CD4-positive, alpha-beta memory T cell (primary cell): Measurements from ENCODE around the gene NARS2. TPM values are rescaled to one million over a fixed set of nuclear protein-coding genes. Genes with fewer than 3 reads are reported as not detected.

Source experiments
- CTCF ChIA-PET: fragments of 350-600 bp; sonication (Branson Sonifier 250); formaldehyde crosslinking; loops from one replicate; lab custom pipeline; 2021; ENCODE audit warnings: inconsistent platforms; ENCODE audit not compliant: partially characterized antibody; lab: Charles Lee
- POLR2A ChIA-PET: fragments of 350-600 bp; sonication (Branson Sonifier 250); formaldehyde crosslinking; loops from one replicate; lab custom pipeline; 2021; ENCODE audit not compliant: partially characterized antibody; lab: Charles Lee
- DNase-seq, 5 donors: peaks; one replicate each; pipeline versions ENCODE4 v3.0.0 to v3.0.0-alpha.2; 2020 to 2022; ENCODE audit warnings: mixed read lengths in 1 of 5
- H3K27ac ChIP-seq: one replicate; pipeline ENCODE4 v1.7.0; 2013; ENCODE audit warnings: low read depth, low read length
- H3K27me3 ChIP-seq: 2 replicates; pipeline ENCODE4 v1.7.0; 2013; ENCODE audit warnings: mild to moderate bottlenecking, low read length, moderate library complexity; ENCODE audit not compliant: insufficient read depth
- H3K36me3 ChIP-seq: 2 replicates; pipeline ENCODE4 v1.7.0; 2013; ENCODE audit warnings: mild to moderate bottlenecking, low read length, moderate library complexity; ENCODE audit not compliant: insufficient read depth
- H3K4me1 ChIP-seq: 2 replicates; pipeline ENCODE4 v1.7.0; 2013; ENCODE audit warnings: mild to moderate bottlenecking, low read length, moderate library complexity; ENCODE audit not compliant: insufficient read depth
- H3K4me3 ChIP-seq, 2 donors: one replicate each; pipeline ENCODE4 v1.7.0; 2013; ENCODE audit warnings: low read length in 2 of 2, mild to moderate bottlenecking in 1 of 2
- H3K9me3 ChIP-seq, 2 donors: one replicate each; pipeline ENCODE4 v1.7.0; 2013; ENCODE audit warnings: low read length in 2 of 2, control low read depth in 1 of 2; ENCODE audit not compliant: control insufficient read depth in 1 of 2
- H3K27ac Mint-ChIP-seq, 7 donors: one replicate each; pipeline ENCODE4 v1.8.0; 2020 to 2021; ENCODE audit warnings: mixed read lengths in 7 of 7, mild to moderate bottlenecking in 6 of 7, inconsistent platforms in 3 of 7, moderate library complexity in 3 of 7
- H3K27me3 Mint-ChIP-seq, 2 donors: one replicate each; pipeline ENCODE4 v1.8.0; 2020 to 2021; ENCODE audit warnings: mixed read lengths in 2 of 2
- H3K36me3 Mint-ChIP-seq, 2 donors: one replicate each; pipeline ENCODE4 v1.8.0; 2020 to 2021; ENCODE audit warnings: mixed read lengths in 2 of 2, inconsistent platforms in 1 of 2, mild to moderate bottlenecking in 1 of 2
- H3K4me1 Mint-ChIP-seq, 4 donors: one replicate each; pipeline ENCODE4 v1.8.0; 2020 to 2021; ENCODE audit warnings: mixed read lengths in 4 of 4, mild to moderate bottlenecking in 1 of 4
- H3K4me3 Mint-ChIP-seq, 8 donors: one replicate each; pipeline ENCODE4 v1.8.0; 2020 to 2021; ENCODE audit warnings: mixed read lengths in 8 of 8, mild to moderate bottlenecking in 7 of 8, moderate library complexity in 6 of 8, inconsistent platforms in 3 of 8
- H3K9me3 Mint-ChIP-seq, 8 donors: one replicate each; pipeline ENCODE4 v1.8.0; 2020 to 2021; ENCODE audit warnings: mixed read lengths in 8 of 8, mild to moderate bottlenecking in 5 of 8, inconsistent platforms in 3 of 8, moderate library complexity in 1 of 8
- intact Hi-C: fragments of 100-400 bp; cut with micrococcal nuclease; formaldehyde crosslinking; loops from one replicate; pipeline ENCODE4 v1.15.1; 2023
- polyA plus RNA-seq, 2 donors: library from polyadenylated mRNA; unstranded; fragments of 300-500 nt; fragmentation: Illumina TruSeq; gene quantifications; one replicate each; pipeline ENCODE4 v1.2.3, GENCODE V29; 2021
- total RNA-seq, 2 experiments: library from RNA; stranded (reverse); gene quantifications; one replicate each; pipeline ENCODE4 v1.2.3, GENCODE V29; 2021

Gene NARS2
- total and polyA plus RNA-seq, 4 experiments from 2014 or later = 14.3 to 18.4 (median 16.7) TPM

DNA sequence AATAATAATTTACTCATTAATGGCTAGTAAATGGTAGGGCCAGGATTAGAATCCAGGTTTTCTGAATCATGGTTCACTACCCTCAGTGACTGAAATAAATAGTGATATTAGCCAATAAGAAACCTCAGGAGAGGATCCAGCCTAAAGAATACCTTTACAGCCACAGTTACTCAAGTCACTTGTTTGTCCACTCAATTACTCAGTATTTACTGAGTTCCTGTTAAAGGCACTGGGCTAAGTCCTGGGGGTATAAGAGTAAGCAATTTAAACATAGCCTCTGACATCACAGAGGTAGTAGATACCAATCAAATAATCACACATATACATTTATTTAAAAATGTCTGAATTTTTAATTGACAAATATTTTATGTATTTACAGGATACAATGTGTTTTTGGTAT, 100.2 kb downstream of the NARS2 start:
- Mint-ChIP-seq H3K27me3 (no peaks in the 10 kb centered on the region), H3K36me3 (peaks cover 25 to 47% of the 10 kb centered on the region in 2 donors), H3K9me3 (peaks cover 0 to 4% (median 0%) of the 10 kb centered on the region in 8 donors), H3K4me3 (no peak overlapping the region), H3K4me1 (peaks cover 0 to 2% (median 0%) of the 10 kb centered on the region in 4 donors), H3K27ac (no peak overlapping the region)
- Histone ChIP-seq H3K27ac (no peak overlapping the region), H3K4me1 (no peaks in the 10 kb centered on the region), H3K4me3 (no peak overlapping the region), H3K36me3 (peaks cover 5% of the 10 kb centered on the region), H3K27me3 (no peaks in the 10 kb centered on the region), H3K9me3 (no peaks in the 10 kb centered on the region)
- ChIA-PET CTCF (no interaction called here), POLR2A (no interaction called here)
- no peak for DNase-seq
- intact Hi-C loops = no loop called here

DNA sequence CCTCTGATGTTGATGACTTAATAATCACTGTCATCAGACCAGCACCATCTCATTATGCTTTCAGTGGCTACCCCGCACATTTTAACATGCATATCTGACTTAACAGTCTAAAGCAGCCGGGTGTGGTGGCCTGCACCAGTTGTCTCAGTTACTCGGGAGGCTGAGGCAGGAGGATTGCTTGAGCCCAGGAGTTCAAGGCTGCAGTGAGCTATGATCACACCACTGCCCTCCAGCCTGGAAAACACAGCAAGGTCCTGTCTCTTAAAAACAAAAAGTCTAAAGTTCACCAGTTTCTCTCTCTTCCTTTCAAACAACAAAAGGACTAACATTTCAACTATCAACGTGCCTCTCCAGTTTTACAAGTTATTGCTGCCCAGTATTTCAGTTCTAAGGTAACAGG, 101.8 kb downstream of the NARS2 start:
- H3K36me3 ChIP-seq = no peaks in the 10 kb centered on the region
- Mint-ChIP-seq H3K4me3 (no peak overlapping the region), H3K9me3 (peaks cover 0 to 4% (median 0%) of the 10 kb centered on the region in 8 donors), H3K4me1 (peaks cover 0 to 2% (median 0%) of the 10 kb centered on the region in 4 donors), H3K36me3 (peaks cover 22 to 44% of the 10 kb centered on the region in 2 donors), H3K27me3 (no peaks in the 10 kb centered on the region), H3K27ac (peak overlapping the region in 1 of 7 donors; percentile 59)
- POLR2A ChIA-PET = no interaction called here
- no peak overlapping the region for H3K27ac ChIP-seq
- H3K9me3 ChIP-seq = no peaks in the 10 kb centered on the region
- DNase-seq = no peak
- H3K27me3 ChIP-seq = no peaks in the 10 kb centered on the region
- H3K4me1 ChIP-seq = no peaks in the 10 kb centered on the region
- no peak overlapping the region for H3K4me3 ChIP-seq
- CTCF ChIA-PET = no interaction called here
- intact Hi-C loops = no loop called here

DNA sequence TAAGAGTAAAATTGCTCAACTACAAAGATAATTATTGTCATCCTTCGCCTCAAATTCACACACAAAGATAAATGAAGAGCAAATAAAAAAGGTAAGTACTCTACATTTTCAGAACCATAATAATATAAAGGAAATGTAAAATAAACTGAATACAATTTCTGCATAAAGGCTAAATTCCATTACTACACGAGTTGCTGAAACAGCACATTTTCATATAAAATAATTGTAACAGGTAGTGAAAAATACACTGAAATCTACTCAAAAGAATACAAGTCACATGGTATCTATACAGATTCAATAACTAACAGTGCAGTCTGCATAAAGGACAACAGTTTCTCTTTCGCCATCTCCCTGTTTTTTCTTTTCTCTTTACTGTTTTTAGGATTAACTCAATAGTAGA, 102.3 kb downstream of the NARS2 start:
- Mint-ChIP-seq H3K27me3 (no peaks in the 10 kb centered on the region), H3K4me1 (peaks cover 0 to 2% (median 0%) of the 10 kb centered on the region in 4 donors), H3K27ac (no peak overlapping the region), H3K9me3 (peaks cover 0 to 4% (median 0%) of the 10 kb centered on the region in 8 donors), H3K36me3 (peaks cover 21 to 39% of the 10 kb centered on the region in 2 donors), H3K4me3 (no peak overlapping the region)
- H3K4me3 ChIP-seq = no peak overlapping the region
- POLR2A ChIA-PET = no interaction called here
- H3K4me1 ChIP-seq = no peaks in the 10 kb centered on the region
- no peak overlapping the region for H3K27ac ChIP-seq
- H3K9me3 ChIP-seq = no peaks in the 10 kb centered on the region
- no peak for DNase-seq
- intact Hi-C loops = no loop called here
- H3K27me3 ChIP-seq = no peaks in the 10 kb centered on the region
- H3K36me3 ChIP-seq = no peaks in the 10 kb centered on the region
- CTCF ChIA-PET = no interaction called here

DNA sequence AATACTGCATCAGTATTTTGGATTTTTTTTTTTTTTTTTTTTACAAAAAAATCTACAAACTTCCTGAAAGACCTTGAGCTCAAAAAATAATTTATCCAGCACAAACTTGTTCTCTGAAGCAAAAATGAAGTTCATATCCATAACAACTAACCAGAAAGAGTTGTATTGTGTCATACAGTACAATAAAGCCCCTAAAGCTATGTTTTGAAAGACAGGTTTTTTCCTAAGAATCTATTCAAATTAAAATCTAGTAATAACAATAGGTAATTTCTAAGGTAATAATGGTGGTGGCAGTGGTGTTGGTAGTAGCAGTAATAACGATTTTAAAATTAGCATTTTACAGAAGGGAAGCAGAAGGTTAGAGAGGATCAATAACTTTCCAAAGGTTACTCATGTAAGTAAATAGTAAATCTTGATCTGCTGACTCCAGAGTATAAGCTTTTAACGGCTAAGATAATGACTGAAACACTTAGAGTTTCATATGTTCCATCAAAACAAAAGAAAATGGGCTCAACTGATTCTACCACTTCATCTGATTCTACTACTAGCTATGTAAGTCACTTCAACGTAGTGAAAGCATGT, 103.7 kb downstream of the NARS2 start:
- no peak for DNase-seq
- no peaks in the 10 kb centered on the region for H3K36me3 ChIP-seq
- no peak overlapping the region for H3K4me3 Mint-ChIP-seq
- H3K27me3 ChIP-seq = no peaks in the 10 kb centered on the region
- ChIA-PET POLR2A (no interaction called here), CTCF (interaction anchor here (1.1 to 1.3 kb wide), 2 partner anchors 9 to 40 kb away, joined by 3 to 4 read pairs; no protein-coding TSS in a partner anchor)
- no peak overlapping the region for H3K4me3 ChIP-seq
- no peak overlapping the region for H3K27ac ChIP-seq
- intact Hi-C loops = no loop called here
- peaks cover 4% of the 10 kb centered on the region for H3K4me1 ChIP-seq
- no peaks in the 10 kb centered on the region for H3K9me3 ChIP-seq
- no peaks in the 10 kb centered on the region for H3K27me3 Mint-ChIP-seq
- H3K4me1 Mint-ChIP-seq = peaks cover 2 to 4% (median 3%) of the 10 kb centered on the region in 4 donors
- peaks cover 0 to 4% (median 0%) of the 10 kb centered on the region in 8 donors for H3K9me3 Mint-ChIP-seq
- H3K36me3 Mint-ChIP-seq = peaks cover 17 to 33% of the 10 kb centered on the region in 2 donors
- H3K27ac Mint-ChIP-seq = no peak overlapping the region

DNA sequence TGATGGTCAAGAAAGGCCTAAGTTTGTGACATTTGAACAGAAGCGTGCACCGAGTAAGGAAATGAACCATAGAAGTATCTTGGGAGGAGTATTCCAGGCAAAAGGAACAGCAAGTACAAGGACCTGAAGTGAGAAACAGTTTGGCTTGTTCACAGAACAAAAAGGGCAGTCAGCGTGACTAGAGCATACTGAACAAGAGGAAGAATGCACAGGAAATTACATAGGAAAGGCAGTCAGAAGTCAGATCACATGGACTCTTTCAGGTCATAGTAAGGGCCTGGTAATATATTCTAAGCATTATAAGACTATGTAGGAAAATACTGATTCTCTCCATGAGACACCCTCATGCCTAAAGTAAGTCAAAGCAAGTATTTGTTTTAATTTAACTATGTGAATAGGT, 104.8 kb downstream of the NARS2 start:
- Histone ChIP-seq H3K36me3 (no peaks in the 10 kb centered on the region), H3K9me3 (no peaks in the 10 kb centered on the region), H3K27me3 (no peaks in the 10 kb centered on the region), H3K27ac (no peak overlapping the region), H3K4me1 (peaks cover 12% of the 10 kb centered on the region), H3K4me3 (no peak overlapping the region)
- Mint-ChIP-seq H3K27ac (peak overlapping the region in 1 of 7 donors; percentile 18), H3K36me3 (peaks cover 19 to 33% of the 10 kb centered on the region in 2 donors), H3K4me3 (no peak overlapping the region), H3K9me3 (peaks cover 0 to 4% (median 0%) of the 10 kb centered on the region in 8 donors), H3K4me1 (peaks cover 9 to 12% (median 11%) of the 10 kb centered on the region in 4 donors), H3K27me3 (no peaks in the 10 kb centered on the region)
- intact Hi-C loops = no loop called here
- ChIA-PET POLR2A (no interaction called here), CTCF (no interaction called here)
- DNase-seq = no peak

DNA sequence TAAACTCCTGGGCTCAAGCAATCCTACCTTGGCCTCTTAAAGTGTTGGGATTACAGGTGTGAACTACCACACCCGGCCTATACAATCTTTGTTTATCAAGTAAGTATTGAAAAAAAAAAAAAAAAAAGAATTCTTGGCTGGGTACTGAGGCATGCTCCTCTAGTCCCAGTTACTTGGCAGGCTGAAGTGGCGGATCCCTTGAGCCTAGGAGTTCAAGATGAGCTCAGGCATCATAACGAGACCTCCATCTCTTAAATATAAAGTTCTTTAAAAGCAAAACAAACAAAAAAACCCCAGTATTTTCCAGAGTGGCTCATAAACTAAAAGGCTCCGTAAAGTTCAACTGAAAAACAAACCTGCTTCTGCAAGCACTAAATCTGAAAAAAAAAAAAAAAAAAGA, 106.7 kb downstream of the NARS2 start:
- H3K36me3 ChIP-seq = no peaks in the 10 kb centered on the region
- H3K27me3 Mint-ChIP-seq = no peaks in the 10 kb centered on the region
- no peaks in the 10 kb centered on the region for H3K9me3 ChIP-seq
- H3K27ac Mint-ChIP-seq = no peak overlapping the region
- POLR2A ChIA-PET = no interaction called here
- no peak overlapping the region for H3K4me3 ChIP-seq
- no peaks in the 10 kb centered on the region for H3K27me3 ChIP-seq
- no peak overlapping the region for H3K27ac ChIP-seq
- H3K4me1 ChIP-seq = peaks cover 12% of the 10 kb centered on the region
- intact Hi-C loops = no loop called here
- no peak overlapping the region for H3K4me3 Mint-ChIP-seq
- peaks cover 0 to 4% (median 0%) of the 10 kb centered on the region in 8 donors for H3K9me3 Mint-ChIP-seq
- CTCF ChIA-PET = interaction anchor here (0.7 kb wide), 1 partner anchor 40 kb away, joined by 3 read pairs; no protein-coding TSS in a partner anchor
- DNase-seq = no peak
- peaks cover 25 to 31% of the 10 kb centered on the region in 2 donors for H3K36me3 Mint-ChIP-seq
- H3K4me1 Mint-ChIP-seq = peaks cover 16 to 21% (median 19%) of the 10 kb centered on the region in 4 donors

DNA sequence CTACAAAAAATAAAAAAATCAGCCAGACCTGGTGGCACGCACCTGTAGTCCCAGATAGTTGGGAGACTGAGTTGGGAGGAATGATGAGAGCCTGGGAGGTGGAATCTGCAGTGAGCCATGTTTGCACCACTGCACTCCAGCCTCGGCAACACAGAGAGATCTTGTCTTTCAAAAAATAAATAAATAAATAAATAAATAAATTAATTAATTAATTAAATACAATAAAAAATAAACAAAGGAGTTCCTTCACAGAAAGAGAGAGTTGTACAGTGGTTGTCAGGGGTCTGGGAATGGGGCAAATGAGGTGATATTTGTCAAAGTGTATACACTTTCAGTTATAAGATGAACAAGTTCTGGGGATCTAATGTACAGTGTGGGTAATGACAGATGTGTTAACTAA, 107.3 kb downstream of the NARS2 start:
- H3K36me3 Mint-ChIP-seq = peaks cover 21 to 25% of the 10 kb centered on the region in 2 donors
- H3K9me3 ChIP-seq = no peaks in the 10 kb centered on the region
- no peak overlapping the region for H3K27ac ChIP-seq
- intact Hi-C loops = no loop called here
- peaks cover 16 to 21% (median 19%) of the 10 kb centered on the region in 4 donors for H3K4me1 Mint-ChIP-seq
- no peaks in the 10 kb centered on the region for H3K36me3 ChIP-seq
- DNase-seq = no peak
- H3K4me3 Mint-ChIP-seq = no peak overlapping the region
- peaks cover 12% of the 10 kb centered on the region for H3K4me1 ChIP-seq
- H3K27me3 Mint-ChIP-seq = no peaks in the 10 kb centered on the region
- ChIA-PET POLR2A (no interaction called here), CTCF (no interaction called here)
- H3K9me3 Mint-ChIP-seq = peaks cover 0 to 4% (median 0%) of the 10 kb centered on the region in 8 donors
- peak overlapping the region in 2 of 7 donors; percentile 1 to 30 for H3K27ac Mint-ChIP-seq
- no peaks in the 10 kb centered on the region for H3K27me3 ChIP-seq
- no peak overlapping the region for H3K4me3 ChIP-seq
